GM19468 (cell line): ENCODE measurements around the gene SMPD1.
A peak's percentile ranks its signal among the peaks of the same experiment; 100 is the strongest.

ENCODE experiments used
- ATAC-seq: cut with Tn5 transposase; IDR thresholded peaks from one replicate; pipeline ENCODE4 v1.9.1; 2021; ENCODE audit warnings: mild to moderate bottlenecking, moderate library complexity, moderate number of reproducible peaks; ENCODE audit not compliant: unreplicated experiment; ENCODE audit errors: extremely low read depth

SMPD1 gene

GRCh38 chr11:6389905-6390717, at the start of gene SMPD1:
Gene SMPD1, plus strand, starts transcription at chr11:6390474. Its CDS starts 125 bp downstream, at chr11:6390599.
- peak; percentile 99 for ATAC-seq

GRCh38 chr11:6345366-6345765, 44.9 kb upstream of the SMPD1 start:
- no peak for ATAC-seq

- ATAC-seq, result no peak
Observed at GRCh38 chr11:6350043-6350442, 40.2 kb upstream of the SMPD1 start.

GRCh38 chr11:6350486-6350885, 39.8 kb upstream of the SMPD1 start:
- no peak for ATAC-seq

GRCh38 chr11:6351782-6352382, 38.4 kb upstream of the SMPD1 start:
- no peak for ATAC-seq

GRCh38 chr11:6353367-6353987, 36.8 kb upstream of the SMPD1 start:
- no peak for ATAC-seq

- ATAC-seq, result no peak
Observed at GRCh38 chr11:6354651-6355485, 35.4 kb upstream of the SMPD1 start.

- no peak for ATAC-seq
Observed at GRCh38 chr11:6356503-6357055, 33.7 kb upstream of the SMPD1 start.

- ATAC-seq, result no peak
Observed at GRCh38 chr11:6357222-6357621, 33.1 kb upstream of the SMPD1 start.

- ATAC-seq, result no peak
Observed at GRCh38 chr11:6360183-6360582, 30.1 kb upstream of the SMPD1 start.

GRCh38 chr11:6362185-6362872, 27.9 kb upstream of the SMPD1 start:
- ATAC-seq, result no peak

GRCh38 chr11:6362873-6363678, 27.2 kb upstream of the SMPD1 start:
- ATAC-seq, result peak; percentile 93

- no peak for ATAC-seq
Observed at GRCh38 chr11:6365659-6366058, 24.6 kb upstream of the SMPD1 start.

GRCh38 chr11:6371825-6372224, 18.4 kb upstream of the SMPD1 start:
- no peak for ATAC-seq

GRCh38 chr11:6377902-6378639, 12.2 kb upstream of the SMPD1 start:
- ATAC-seq, result no peak

- ATAC-seq, result no peak
Observed at GRCh38 chr11:6378640-6378989, 11.7 kb upstream of the SMPD1 start.

GRCh38 chr11:6385046-6385777, 5.1 kb upstream of the SMPD1 start:
- ATAC-seq, result no peak
